IMR-90 (cell line): ENCODE results near the gene MTERF1. TPM values are rescaled to one million over a fixed set of nuclear protein-coding genes. Genes with fewer than 3 reads are reported as not detected.

Experiments used
- ATAC-seq: fragments of 200-7000 bp; cut with Tn5 transposase; 2 replicates; pipeline ENCODE4 v1.9.1; 2020; ENCODE audit warnings: low read depth, mild to moderate bottlenecking, moderate library complexity
- BruUV-seq: library from RNA; stranded (reverse); fragments of 400-500 nt; replicated peaks from 2 replicates; lab custom pipeline; 2021; lab: Mats Ljungman, UMichigan
- CTCF ChIA-PET: fragments of 300-600 bp; formaldehyde crosslinking; extraction: SDS; loops from one replicate; lab custom pipeline; 2021; ENCODE audit warnings: antibody characterized with exemption; lab: Yijun Ruan, JAX
- POLR2A ChIA-PET: fragments of 300-600 bp; sonication (Branson Sonifier 250); formaldehyde crosslinking; loops from one replicate; lab custom pipeline; 2022; ENCODE audit warnings: antibody characterized with exemption; ENCODE audit not compliant: unreplicated experiment; lab: Charles Lee
- DNase-seq: peaks from one replicate; pipeline ENCODE4 v3.0.0; 2013
- H2AFZ ChIP-seq: replicated peaks from 2 replicates; pipeline ENCODE3; 2013; ENCODE audit warnings: low read length, mild to moderate bottlenecking; ENCODE audit not compliant: poor library complexity
- H2AK5ac ChIP-seq: 2 replicates; pipeline ENCODE4 v1.6.1; 2013; ENCODE audit warnings: low read depth, low read length, inconsistent platforms
- H2AK9ac ChIP-seq: replicated peaks from 2 replicates; pipeline ENCODE3; 2013; ENCODE audit warnings: mild to moderate bottlenecking, low read depth, low read length, moderate library complexity; ENCODE audit not compliant: poor library complexity
- H2BK120ac ChIP-seq: 2 replicates; pipeline ENCODE4 v1.6.1; 2013; ENCODE audit warnings: low read depth, low read length, inconsistent platforms
- H2BK15ac ChIP-seq: 3 replicates; pipeline ENCODE4 v1.6.1; 2013; ENCODE audit warnings: low read depth, low read length, inconsistent platforms
- H2BK20ac ChIP-seq: 2 replicates; pipeline ENCODE4 v1.6.1; 2013; ENCODE audit warnings: low read depth, mild to moderate bottlenecking, inconsistent platforms, low read length, moderate library complexity
- H2BK5ac ChIP-seq: 2 replicates; pipeline ENCODE4 v1.6.1; 2013; ENCODE audit warnings: mild to moderate bottlenecking, low read depth, low read length, inconsistent platforms; ENCODE audit not compliant: poor library complexity, severe bottlenecking
- H3K14ac ChIP-seq: replicated peaks from 2 replicates; pipeline ENCODE4 v1.6.1; 2013; ENCODE audit warnings: low read depth, low read length, inconsistent platforms
- H3K18ac ChIP-seq: 2 replicates; pipeline ENCODE4 v1.6.1; 2013; ENCODE audit warnings: low read depth, low read length, control low read depth
- H3K23ac ChIP-seq: 2 replicates; pipeline ENCODE4 v1.6.1; 2013; ENCODE audit warnings: low read depth, low read length, inconsistent platforms
- H3K27ac ChIP-seq: 2 replicates; pipeline ENCODE4 v1.5.1; 2013; ENCODE audit warnings: mild to moderate bottlenecking, control low read depth, low read length; ENCODE audit not compliant: insufficient read depth
- H3K27me3 ChIP-seq: 2 replicates; pipeline ENCODE4 v1.6.1; 2013; ENCODE audit warnings: low read length; ENCODE audit not compliant: control insufficient read depth, insufficient read depth
- H3K36me3 ChIP-seq: 2 replicates; pipeline ENCODE4 v1.6.1; 2013; ENCODE audit warnings: low read length, mixed read lengths; ENCODE audit not compliant: control insufficient read depth, insufficient read depth
- H3K4ac ChIP-seq: 2 replicates; pipeline ENCODE4 v1.6.1; 2013; ENCODE audit warnings: low read depth, low read length, inconsistent platforms
- H3K4me1 ChIP-seq: 2 replicates; pipeline ENCODE4 v1.6.1; 2013; ENCODE audit warnings: low read length, mixed read lengths; ENCODE audit not compliant: control insufficient read depth, insufficient read depth
- H3K4me2 ChIP-seq: 2 replicates; pipeline ENCODE4 v1.6.1; 2013; ENCODE audit warnings: low read depth, mild to moderate bottlenecking, control low read depth, low read length, moderate library complexity
- H3K4me3 ChIP-seq: 2 replicates; pipeline ENCODE4 v1.5.1; 2013; ENCODE audit warnings: low read depth, mild to moderate bottlenecking, control low read depth, low read length, moderate library complexity; ENCODE audit not compliant: insufficient read depth
- H3K56ac ChIP-seq: 2 replicates; pipeline ENCODE4 v1.6.1; 2013; ENCODE audit warnings: low read length, inconsistent platforms; ENCODE audit not compliant: insufficient read depth; ENCODE audit errors: extremely low read depth
- H3K79me1 ChIP-seq, 2 experiments: 2 replicates each; pipeline ENCODE4 v1.6.1; 2013; ENCODE audit warnings: low read length in 2 of 2, inconsistent platforms in 1 of 2, low read depth in 1 of 2
- H3K9ac ChIP-seq: 2 replicates; pipeline ENCODE4 v1.6.1; 2013; ENCODE audit warnings: low read depth, low read length, control low read depth
- H3K9me1 ChIP-seq: 2 replicates; pipeline ENCODE4 v1.6.1; 2013; ENCODE audit warnings: low read length, inconsistent platforms; ENCODE audit not compliant: insufficient read depth
- H3K9me3 ChIP-seq: 2 replicates; pipeline ENCODE4 v1.6.1; 2013; ENCODE audit warnings: low read length; ENCODE audit not compliant: control insufficient read depth, insufficient read depth
- H4K20me1 ChIP-seq: 2 replicates; pipeline ENCODE4 v1.6.1; 2013; ENCODE audit warnings: low read length, inconsistent platforms; ENCODE audit not compliant: insufficient read depth
- H4K5ac ChIP-seq: 2 replicates; pipeline ENCODE4 v1.6.1; 2013; ENCODE audit warnings: mild to moderate bottlenecking, low read depth, low read length, control low read depth
- H4K8ac ChIP-seq, 2 experiments: 2 replicates each; pipeline ENCODE4 v1.6.1; 2013; ENCODE audit warnings: low read depth in 2 of 2, low read length in 2 of 2, control low read depth in 1 of 2, inconsistent platforms in 1 of 2
- H4K91ac ChIP-seq: 2 replicates; pipeline ENCODE4 v1.6.1; 2013; ENCODE audit warnings: low read depth, low read length, inconsistent platforms; ENCODE audit not compliant: insufficient read depth
- CEBPB ChIP-seq: IDR thresholded peaks from 2 replicates; pipeline ENCODE4 v1.6.1; 2012; ENCODE audit warnings: low read depth, low read length, improper control_type of control experiment
- POLR2A ChIP-seq: IDR thresholded peaks from 2 replicates; pipeline ENCODE4 v1.6.1; 2012; ENCODE audit warnings: mild to moderate bottlenecking, low read depth, low read length
- RAD21 ChIP-seq: IDR thresholded peaks from 2 replicates; pipeline ENCODE4 v1.6.1; 2012; ENCODE audit warnings: low read length, improper control_type of control experiment
- RCOR1 ChIP-seq: IDR thresholded peaks from 2 replicates; pipeline ENCODE4 v1.6.1; 2012; ENCODE audit warnings: mild to moderate bottlenecking, low read length, improper control_type of control experiment; ENCODE audit not compliant: insufficient replicate concordance
- RFX5 ChIP-seq: IDR thresholded peaks from 2 replicates; pipeline ENCODE4 v1.8.0; 2012; ENCODE audit warnings: low read depth, mild to moderate bottlenecking, low read length, moderate library complexity
- SMC3 ChIP-seq: fragments of 150-350 bp; IDR thresholded peaks from 2 replicates; pipeline ENCODE4 v1.6.1; 2016; ENCODE audit warnings: low read depth, mild to moderate bottlenecking, antibody characterized with exemption, low read length, moderate library complexity
- WGBS, 2 experiments: methylation state at CpG; one replicate each; pipeline versions ENCODE4 v1.1.5 to v1.1.7; 2013; ENCODE audit warnings: missing lambda C conversion rate in 2 of 2; ENCODE audit not compliant: insufficient read length in 1 of 2; ENCODE audit errors: extremely low coverage in 2 of 2; 5-methylcytosine and 5-hydroxymethylcytosine counted together
- dilution Hi-C: fragments of 300-500 bp; cut with HindIII; formaldehyde crosslinking; loops from one replicate; pipeline ENCODE4 v1.14.3; 2018; ENCODE audit warnings: low sequenced_read_pairs; ENCODE audit not compliant: unreplicated experiment
- in situ Hi-C: fragments of 300-500 bp; cut with MboI; formaldehyde crosslinking; loops from 3 replicates; pipeline ENCODE4 v1.14.3; 2019; ENCODE audit warnings: low sequenced_read_pairs, inconsistent platforms, mixed read lengths
- intact Hi-C: fragments of 100-400 bp; cut with micrococcal nuclease; formaldehyde crosslinking; loops from 2 replicates; pipeline ENCODE4 v1.10.0; 2022
- polyA plus RNA-seq, 3 experiments: library from polyadenylated mRNA; depleted of rRNA; stranded (reverse); fragments of >200 nt; gene quantifications; 2 replicates each; pipeline ENCODE4 v1.2.3, GENCODE V29; 2012; ENCODE audit warnings: low replicate concordance in 1 of 3
- total RNA-seq: library from RNA; depleted of rRNA; stranded (reverse); fragments of >200 nt; gene quantifications from 2 replicates; pipeline ENCODE4 v1.2.3, GENCODE V29; 2012
- TF ChIP-seq, protein P1 (sequence below): conservative IDR thresholded peaks from 2 replicates; pipeline ENCODE4 v1.5.1; 2012; ENCODE audit warnings: mild to moderate bottlenecking, low read depth, low read length, improper control_type of control experiment

Gene MTERF1
- total and polyA plus RNA-seq, 2 of the 4 experiments (the other 2 are of a cell fraction) = 7.0 to 7.3 TPM

DNA sequence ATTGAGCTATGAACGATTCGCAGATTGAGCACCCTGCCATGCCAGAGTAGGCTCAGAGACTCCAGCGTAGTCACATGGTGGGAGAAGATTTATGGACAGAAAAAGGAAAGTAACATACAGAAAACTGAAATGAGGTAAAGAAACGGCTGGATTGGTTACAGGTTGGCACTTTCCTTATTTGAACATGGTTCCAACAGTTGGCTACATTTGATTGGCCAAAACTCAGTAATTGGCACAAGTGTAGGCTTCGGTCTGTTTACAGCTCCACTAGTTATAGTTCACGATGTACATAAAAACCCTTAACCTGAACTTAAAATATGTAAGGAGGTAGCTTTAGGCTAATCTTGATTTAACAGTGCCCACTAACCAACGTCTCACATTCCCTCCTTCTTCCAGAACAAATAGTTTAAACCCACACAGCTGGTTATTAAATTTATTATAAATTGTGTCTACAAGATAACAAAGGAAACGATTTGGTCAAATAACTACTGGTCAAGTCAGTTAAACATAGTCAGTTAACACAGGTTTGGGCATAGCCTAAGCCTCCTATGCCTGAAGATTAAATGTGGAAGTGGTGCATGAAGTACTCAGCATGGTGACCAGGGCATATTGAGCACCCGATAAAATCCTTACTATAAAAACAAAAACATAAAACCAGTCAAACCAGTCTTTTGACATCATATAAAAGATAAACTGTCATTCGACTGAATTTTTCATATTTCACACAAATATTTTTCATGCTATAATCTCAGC lies 17.9 kb upstream of the MTERF1 start:
- Histone ChIP-seq H3K18ac (no peak overlapping the region), H3K27me3 (no peaks in the 10 kb centered on the region), H4K91ac (no peak overlapping the region), H2BK120ac (no peak overlapping the region), H2BK20ac (no peak overlapping the region), H3K56ac (no peak overlapping the region), H3K79me1 (no peaks in the 10 kb centered on the region), H3K4ac (no peak overlapping the region), H4K5ac (no peak overlapping the region), H3K27ac (no peak overlapping the region), H3K23ac (no peak overlapping the region), H3K9me3 (no peaks in the 10 kb centered on the region), H3K9me1 (no peaks in the 10 kb centered on the region), H3K14ac (no peak overlapping the region), H2AK9ac (no peak overlapping the region), H2BK15ac (no peak overlapping the region), H3K9ac (no peak overlapping the region), H4K20me1 (no peaks in the 10 kb centered on the region), H4K8ac (no peak overlapping the region), H3K4me3 (no peak overlapping the region), H2AFZ (no peak overlapping the region), H2BK5ac (no peak overlapping the region), H2AK5ac (no peak overlapping the region), H3K36me3 (no peaks in the 10 kb centered on the region), H3K4me1 (no peaks in the 10 kb centered on the region), H3K4me2 (no peak overlapping the region)
- ATAC-seq (no peak), DNase-seq (no peak)
- in situ Hi-C loops = no loop called here
- CTCF ChIA-PET = no interaction called here
- dilution Hi-C loops = no loop called here
- no TSS peak for BruUV-seq
- intact Hi-C loops = no loop called here
- POLR2A ChIA-PET = no interaction called here
- TF ChIP-seq RCOR1 (no peak), RAD21 (no peak), CEBPB (no peak), POLR2A (no peak), SMC3 (no peak), RFX5 (no peak)
- TF ChIP-seq, protein P1, sequence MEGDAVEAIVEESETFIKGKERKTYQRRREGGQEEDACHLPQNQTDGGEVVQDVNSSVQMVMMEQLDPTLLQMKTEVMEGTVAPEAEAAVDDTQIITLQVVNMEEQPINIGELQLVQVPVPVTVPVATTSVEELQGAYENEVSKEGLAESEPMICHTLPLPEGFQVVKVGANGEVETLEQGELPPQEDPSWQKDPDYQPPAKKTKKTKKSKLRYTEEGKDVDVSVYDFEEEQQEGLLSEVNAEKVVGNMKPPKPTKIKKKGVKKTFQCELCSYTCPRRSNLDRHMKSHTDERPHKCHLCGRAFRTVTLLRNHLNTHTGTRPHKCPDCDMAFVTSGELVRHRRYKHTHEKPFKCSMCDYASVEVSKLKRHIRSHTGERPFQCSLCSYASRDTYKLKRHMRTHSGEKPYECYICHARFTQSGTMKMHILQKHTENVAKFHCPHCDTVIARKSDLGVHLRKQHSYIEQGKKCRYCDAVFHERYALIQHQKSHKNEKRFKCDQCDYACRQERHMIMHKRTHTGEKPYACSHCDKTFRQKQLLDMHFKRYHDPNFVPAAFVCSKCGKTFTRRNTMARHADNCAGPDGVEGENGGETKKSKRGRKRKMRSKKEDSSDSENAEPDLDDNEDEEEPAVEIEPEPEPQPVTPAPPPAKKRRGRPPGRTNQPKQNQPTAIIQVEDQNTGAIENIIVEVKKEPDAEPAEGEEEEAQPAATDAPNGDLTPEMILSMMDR = no peak
- WGBS, 2 experiments = 71% methylated on average over 2 of the region's 10 CpGs; no CpG with 5 or more reads in 1 of the 2 experiments
